DMS153 (cell line): Measurements from ENCODE around the gene TMEM187.

Experiments used
- DNase-seq: peaks from one replicate; lab custom pipeline; 2025; lab: John Stamatoyannopoulos, UW

TMEM187 gene

DNA sequence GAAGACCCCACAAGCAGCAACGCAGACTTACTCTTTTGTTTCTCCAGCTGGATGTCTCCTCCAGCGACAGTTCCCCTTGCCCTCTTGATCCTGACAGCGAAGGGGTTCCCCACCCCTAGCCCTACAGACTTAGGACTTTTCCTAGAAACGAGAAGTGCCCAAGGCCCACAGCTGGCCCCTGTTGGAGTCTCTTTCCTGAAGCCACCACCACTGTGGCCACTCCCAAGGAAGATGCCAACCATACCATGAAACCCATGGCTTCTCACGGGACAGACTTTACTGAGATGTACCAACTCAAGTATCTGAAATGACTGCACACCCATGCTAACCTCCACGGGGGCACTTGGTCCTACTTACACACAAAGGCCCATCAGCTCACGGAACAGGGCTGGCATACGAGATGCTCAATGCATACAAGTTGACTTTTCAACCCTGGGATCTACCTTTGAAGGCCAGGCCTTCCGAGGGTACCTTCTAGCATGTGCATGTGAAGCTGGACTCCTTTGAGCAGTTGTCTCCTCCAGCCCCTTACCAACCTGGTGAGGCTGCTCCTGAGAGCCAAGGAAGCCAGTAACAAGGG lies 48.1 kb downstream of the TMEM187 start:
- DNase-seq = no peak

DNA sequence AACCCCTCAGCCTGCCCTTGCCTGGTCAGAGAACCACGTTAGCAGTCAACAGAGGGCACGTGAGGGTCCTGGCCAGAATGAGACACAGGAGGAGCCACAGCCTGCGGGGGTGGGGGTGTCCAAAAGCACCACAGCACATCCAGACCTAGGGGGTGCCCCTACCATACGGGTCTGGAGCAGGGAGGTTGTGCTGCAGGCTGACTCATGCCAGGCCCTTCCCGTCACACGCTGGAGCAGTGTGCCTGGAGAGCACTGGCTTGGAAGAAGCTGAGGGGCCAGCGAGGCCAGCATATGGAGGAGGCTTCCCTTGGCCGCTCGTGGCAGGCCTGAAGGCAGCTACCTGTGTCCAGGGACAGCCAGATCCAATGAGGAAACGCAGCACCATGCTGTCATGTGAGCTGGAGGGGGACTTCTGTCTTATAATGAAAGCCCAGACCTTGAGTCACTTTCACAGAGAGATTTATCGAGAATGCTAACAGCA lies 48.6 kb downstream of the TMEM187 start:
- DNase-seq = no peak

GRCh38 chrX:154022108-154022507 lies 49.6 kb downstream of the TMEM187 start:
- no peak for DNase-seq

DNA sequence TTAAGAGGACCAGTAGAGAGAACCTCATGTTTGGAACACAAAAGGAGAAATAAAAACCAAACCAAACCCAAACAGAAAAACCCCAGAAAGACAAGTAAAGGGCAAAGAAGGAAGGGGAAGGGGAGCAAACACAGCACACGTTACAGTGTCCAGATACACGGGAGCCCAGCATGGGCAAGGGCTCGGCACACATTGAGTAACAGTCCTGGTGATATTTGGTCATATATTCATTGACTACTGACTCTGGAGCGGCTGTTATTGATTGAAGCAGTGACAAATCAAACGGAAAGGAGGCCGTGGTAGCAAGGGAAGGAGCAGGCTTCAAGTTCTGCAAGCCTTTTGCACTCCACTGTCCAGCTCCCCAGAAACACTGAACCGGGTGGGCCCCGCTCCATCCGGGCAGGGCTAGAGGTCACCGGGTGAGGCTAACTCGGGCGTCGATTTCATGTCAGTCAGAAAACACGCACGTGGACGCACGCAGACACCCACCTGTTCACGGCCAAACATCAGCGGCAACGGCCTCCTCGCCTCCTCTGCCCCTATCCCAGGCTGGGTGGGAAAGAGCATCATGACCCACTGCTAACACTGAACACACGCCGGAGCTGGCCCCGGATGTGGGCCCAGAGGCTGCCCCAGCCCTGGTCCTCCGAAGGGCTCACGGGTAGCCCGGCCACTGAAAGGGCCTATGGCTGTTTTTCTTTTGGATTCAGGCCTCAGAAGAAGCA lies 50.9 kb downstream of the TMEM187 start:
- DNase-seq = no peak

- no peak for DNase-seq
Measured at GRCh38 chrX:154024271-154024670, 51.7 kb downstream of the TMEM187 start.

GRCh38 chrX:154025230-154025629 lies 52.7 kb downstream of the TMEM187 start:
- DNase-seq = no peak

GRCh38 chrX:154026136-154027021 lies 53.8 kb downstream of the TMEM187 start:
- no peak for DNase-seq

DNA sequence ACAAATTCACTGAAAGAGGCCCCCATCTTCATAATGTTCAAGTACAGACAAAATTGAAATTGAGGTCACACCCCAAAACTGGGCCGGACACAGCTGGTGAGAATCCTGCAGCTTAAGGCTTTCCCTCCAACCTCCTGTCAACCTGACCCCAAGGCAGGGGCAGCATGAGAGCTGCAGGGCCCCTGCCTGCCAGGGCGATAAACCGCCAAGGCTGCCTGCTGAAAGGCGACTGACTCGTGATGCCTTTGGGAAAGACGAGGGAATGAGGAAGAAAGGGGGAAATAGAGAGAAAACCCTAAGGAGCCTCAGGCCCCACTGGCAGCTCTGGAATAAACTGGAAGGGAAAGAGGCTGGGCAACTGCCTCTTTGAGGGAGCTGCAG lies 54.5 kb downstream of the TMEM187 start:
- DNase-seq = no peak

GRCh38 chrX:154027986-154028385 lies 55.4 kb downstream of the TMEM187 start:
- DNase-seq = no peak

DNA sequence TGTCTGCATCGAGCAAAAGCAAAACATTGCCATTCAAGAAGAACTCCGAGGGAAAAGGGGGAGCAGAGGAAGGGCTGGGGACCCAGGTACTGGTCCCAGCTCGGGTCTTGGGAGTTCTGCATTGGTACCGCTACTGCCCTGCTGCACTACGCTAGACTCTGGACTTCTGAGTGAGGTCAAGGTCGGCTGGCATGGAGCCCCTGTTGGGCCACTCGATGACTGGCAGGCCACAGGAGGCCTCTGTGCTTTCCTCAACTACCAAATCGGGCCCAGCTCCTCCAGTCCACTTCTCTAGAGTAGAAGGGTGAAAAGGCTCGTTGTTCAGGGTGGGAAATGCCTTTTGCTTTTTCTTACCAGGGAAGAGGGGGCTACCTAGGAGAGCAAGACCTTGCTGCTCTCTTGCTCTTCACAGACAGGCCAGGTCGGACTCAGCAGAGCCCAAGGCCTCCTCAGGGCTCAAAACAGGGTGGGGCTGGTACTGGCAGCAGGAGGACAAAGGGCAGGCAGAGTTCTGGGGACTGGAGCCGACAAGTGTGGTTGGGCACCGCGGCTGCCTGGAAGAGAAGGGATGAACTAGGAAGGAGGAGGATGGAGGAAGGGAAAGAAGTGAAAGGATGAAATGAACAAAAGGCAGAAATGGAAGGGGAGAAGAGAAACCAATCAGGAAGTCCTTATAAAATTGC lies 56.1 kb downstream of the TMEM187 start:
- no peak for DNase-seq

GRCh38 chrX:154029439-154029838 lies 56.9 kb downstream of the TMEM187 start:
- no peak for DNase-seq

DNA sequence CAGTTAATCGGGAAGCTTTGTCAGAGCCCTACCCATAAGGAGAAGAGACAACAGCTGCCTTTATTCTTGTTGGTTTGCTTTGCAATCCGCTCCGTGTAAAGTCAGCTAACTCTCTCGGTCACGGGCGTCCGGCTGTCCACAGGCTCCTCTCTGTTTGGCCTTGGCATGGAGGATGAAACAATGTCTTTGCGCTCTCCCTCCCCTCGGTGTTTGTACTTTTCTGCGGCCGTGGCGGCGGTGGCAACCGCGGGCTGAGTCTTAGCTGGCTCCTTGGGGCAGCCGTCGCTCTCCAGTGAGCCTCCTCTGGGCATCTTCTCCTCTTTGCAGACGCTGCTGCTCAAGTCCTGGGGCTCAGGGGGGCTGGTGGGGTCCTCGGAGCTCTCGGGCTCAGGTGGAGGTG lies 57.7 kb downstream of the TMEM187 start:
- no peak for DNase-seq

- no peak for DNase-seq
Measured at GRCh38 chrX:154030715-154031305, 58.3 kb downstream of the TMEM187 start.

GRCh38 chrX:154032160-154032559 lies 59.6 kb downstream of the TMEM187 start:
- no peak for DNase-seq

GRCh38 chrX:154032653-154033052 lies 60.1 kb downstream of the TMEM187 start:
- no peak for DNase-seq
